SK-N-MC (cell line): Measurements from ENCODE around the gene LUZP1.

Experiments
- DNase-seq: peaks from one replicate; pipeline ENCODE4 v3.0.0-alpha.2; 2011; ENCODE audit warnings: low read depth, low spot score
- H3K27ac ChIP-seq: fragments of 200-600 bp; sonication (generic); 2 replicates; pipeline ENCODE4 v1.5.1; 2016; ENCODE audit warnings: mixed run types
- H3K36me3 ChIP-seq: fragments of 200-600 bp; sonication (generic); 2 replicates; pipeline ENCODE4 v1.6.1; 2017; ENCODE audit warnings: antibody characterized with exemption, low read length, mixed read lengths; ENCODE audit not compliant: insufficient read depth
- H3K4me3 ChIP-seq: fragments of 200-600 bp; sonication (generic); 2 replicates; pipeline ENCODE4 v1.5.1; 2016
- H3K9ac ChIP-seq: fragments of 200-600 bp; sonication (generic); 2 replicates; pipeline ENCODE4 v1.8.0; 2017; ENCODE audit warnings: mixed run types, mixed read lengths; ENCODE audit not compliant: insufficient read length
- H3K9me3 ChIP-seq: fragments of 200-600 bp; sonication (generic); 2 replicates; pipeline ENCODE4 v1.6.1; 2017; ENCODE audit warnings: low read depth, mild to moderate bottlenecking, antibody characterized with exemption, low read length, moderate library complexity, mixed read lengths
- EZH2 ChIP-seq: fragments of 200-600 bp; sonication (generic); IDR thresholded peaks from one replicate; pipeline ENCODE4 v1.6.1; 2017; ENCODE audit warnings: antibody characterized with exemption
- FOXP2 ChIP-seq: optimal IDR thresholded peaks from 2 replicates; pipeline ENCODE3; 2011; ENCODE audit warnings: mild to moderate bottlenecking, moderate library complexity; ENCODE audit not compliant: insufficient read depth; ENCODE audit errors: extremely low read length, control extremely low read depth
- POLR2AphosphoS5 ChIP-seq: IDR thresholded peaks from 2 replicates; pipeline ENCODE4 v1.6.1; 2012; ENCODE audit warnings: mild to moderate bottlenecking, low read depth, low read length, borderline replicate concordance

Gene LUZP1

DNA sequence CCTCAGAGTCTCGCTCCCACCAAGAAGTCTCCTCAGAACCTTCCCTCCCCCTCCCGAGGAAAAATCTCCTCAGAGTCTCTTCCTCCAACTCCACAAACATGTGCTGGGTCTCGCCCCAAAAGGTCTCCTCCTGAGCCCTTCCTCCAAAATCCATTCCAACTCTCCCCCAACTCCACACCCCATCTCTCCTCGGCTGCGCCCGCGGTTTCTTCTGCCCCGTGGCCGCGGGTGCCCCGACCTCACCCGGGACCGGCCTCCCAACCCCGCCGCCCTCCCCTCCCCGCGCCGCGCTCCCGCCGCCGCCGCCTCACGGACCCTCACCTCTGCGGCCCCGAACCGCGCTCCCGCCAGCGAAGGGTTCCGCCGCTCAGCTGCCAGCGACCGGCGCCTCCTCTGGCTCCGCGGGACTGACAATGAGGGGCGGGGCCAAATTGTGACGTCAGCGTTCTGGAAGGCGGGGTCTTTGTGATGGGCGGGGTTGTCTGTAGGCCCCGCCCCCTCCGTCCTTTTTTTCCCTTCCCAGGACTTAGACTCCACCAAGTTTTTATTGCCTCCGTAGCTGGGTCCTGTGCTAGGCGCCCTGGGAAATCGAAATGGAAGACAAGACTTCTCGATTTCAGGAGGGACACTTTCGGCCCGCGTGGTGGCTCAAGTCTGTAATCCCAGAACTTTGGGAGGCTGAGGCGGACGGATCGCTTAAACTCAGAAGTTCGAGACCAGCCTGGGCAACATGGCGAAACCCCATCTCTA lies at the start of gene LUZP1:
LUZP1 (minus strand) TSS at position 412 of the 750 bp plus-strand sequence.
- Histone ChIP-seq H3K4me3 (peak within 1 kb of the TSS; percentile 97), H3K9me3 (no peaks in the 10 kb centered on the region), H3K36me3 (no peaks in the 10 kb centered on the region), H3K27ac (peak within 1 kb of the TSS; percentile 88; the same call in 1 of the 2 replicates), H3K9ac (peak within 1 kb of the TSS; percentile 88)
- peak; percentile 81 for DNase-seq
- TF ChIP-seq FOXP2 (no peak), POLR2AphosphoS5 (peak; percentile 89), EZH2 (no peak)

DNA sequence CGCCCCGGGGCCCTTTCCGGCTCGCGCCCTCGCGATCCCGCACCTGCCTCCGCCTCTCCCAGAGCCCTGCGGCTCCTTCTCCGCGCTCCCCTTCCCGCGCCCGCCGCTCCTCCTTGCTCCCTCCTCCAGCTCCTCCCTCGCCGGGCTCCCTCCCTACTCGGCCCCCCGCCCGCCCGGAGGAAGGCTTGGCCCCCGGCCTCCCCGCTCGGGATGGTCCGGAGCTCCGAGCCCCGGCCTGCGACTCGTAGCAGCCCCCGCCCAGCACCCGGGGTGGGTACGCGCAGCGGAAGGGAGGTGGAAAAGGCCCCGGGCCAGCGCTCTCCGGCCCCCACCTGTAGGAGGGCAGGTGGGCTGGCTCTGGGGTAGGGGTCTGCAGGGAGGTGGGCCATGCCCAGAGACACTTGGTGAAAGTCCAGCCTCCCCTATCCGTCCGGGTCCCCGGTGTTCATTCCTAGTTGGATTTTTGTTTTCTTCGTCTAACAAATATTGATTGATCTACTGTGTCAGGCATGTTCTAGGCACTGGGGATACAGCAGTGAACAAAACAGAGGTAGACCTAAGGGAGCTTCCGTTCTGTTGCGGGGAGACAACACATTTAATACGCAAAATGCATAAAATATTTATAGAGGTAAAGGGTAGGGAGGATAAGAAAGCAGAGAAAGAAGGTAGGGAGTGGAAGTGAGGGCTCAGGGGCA lies 48.9 kb upstream of the LUZP1 start, which contains the start of gene HTR1D:
HTR1D (minus strand) TSS at position 82 of the 695 bp plus-strand sequence. CDS start 23,283 bp downstream, outside the sequence.
- H3K4me3 ChIP-seq: peak within 1 kb of the TSS; percentile 75
- DNase-seq: no peak
- TF ChIP-seq EZH2: no peak
- no peak for TF ChIP-seq FOXP2
- no peak for TF ChIP-seq POLR2AphosphoS5

DNA sequence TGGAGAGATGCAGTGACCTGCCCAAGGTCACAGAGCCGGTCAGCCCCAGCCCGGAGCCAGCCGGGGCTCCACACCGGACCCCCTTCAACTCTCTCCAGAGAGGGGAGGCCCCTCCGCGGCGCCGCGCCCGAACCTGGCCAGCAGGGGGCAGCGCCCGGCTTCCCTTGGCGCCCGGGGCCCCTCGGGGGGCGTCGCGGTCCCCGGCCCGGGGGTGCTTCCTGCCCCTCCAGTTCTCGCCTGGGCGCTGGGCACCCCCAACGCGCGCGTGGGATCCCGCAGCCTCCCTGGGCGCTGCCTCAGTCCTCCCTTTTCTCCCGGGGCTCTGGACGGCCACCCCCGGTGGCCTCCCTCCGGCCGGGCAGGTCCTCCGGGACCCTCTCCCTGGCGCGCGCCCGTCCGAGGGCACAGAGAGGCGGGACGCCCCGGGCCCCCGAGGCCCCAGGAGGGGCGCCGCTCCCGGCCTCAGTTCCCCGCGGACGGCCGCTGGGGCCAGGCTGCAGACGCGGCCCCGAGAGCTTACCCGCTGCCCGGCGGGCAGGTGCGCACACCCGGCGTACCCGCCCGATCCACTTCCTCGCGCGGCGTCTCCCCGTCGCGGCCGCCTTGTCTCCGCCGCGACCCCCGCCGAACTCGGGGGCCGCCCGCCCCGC lies 48.2 kb upstream of the LUZP1 start:
- no peak overlapping the region for H3K9ac ChIP-seq
- H3K27ac ChIP-seq: no peak overlapping the region
- H3K9me3 ChIP-seq: no peaks in the 10 kb centered on the region
- TF ChIP-seq FOXP2 (no peak), POLR2AphosphoS5 (no peak), EZH2 (no peak)
- H3K36me3 ChIP-seq: no peaks in the 10 kb centered on the region
- H3K4me3 ChIP-seq: peak overlapping the region; percentile 75
- DNase-seq: no peak

More for the DNA sequence above, 48.9 kb upstream of the LUZP1 start, which contains the start of gene HTR1D:
- Histone ChIP-seq H3K36me3 (no peaks in the 10 kb centered on the region), H3K27ac (no peak within 1 kb of the TSS), H3K9ac (no peak within 1 kb of the TSS), H3K9me3 (no peaks in the 10 kb centered on the region)

DNA sequence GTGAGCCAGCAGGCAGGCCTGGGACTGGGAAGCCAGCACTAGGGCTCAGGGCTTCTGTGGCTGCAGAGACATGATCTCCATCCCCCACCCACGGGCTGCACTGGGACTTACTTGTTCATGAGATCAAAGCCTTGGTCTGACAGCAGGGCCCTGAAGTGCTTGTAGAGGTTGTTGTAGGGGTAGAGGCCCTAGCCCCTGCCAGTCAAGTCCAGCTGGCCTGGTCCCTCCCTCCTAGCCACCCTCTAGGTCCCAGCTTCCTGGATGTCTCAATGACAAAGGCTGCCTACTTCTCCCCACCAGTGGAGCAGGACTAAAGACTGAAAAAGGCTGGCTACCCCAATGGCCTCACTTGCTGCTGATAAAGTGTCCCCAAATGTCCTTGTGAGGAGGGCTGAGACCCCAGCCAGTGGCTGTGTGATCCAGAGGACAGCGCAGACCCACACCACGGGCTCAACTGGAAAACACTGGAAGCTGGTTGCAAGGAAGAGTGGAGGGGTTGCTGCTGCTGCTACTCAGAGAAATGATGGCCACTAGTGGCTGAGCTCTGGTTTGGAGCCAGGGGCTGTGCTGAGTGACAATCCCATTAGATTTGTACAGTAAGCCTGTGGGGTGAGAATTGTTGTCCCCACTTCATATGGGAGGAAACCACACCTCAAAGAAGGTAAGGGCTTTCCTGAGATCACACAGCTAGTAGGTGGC lies 47.2 kb upstream of the LUZP1 start:
- Histone ChIP-seq H3K9me3 (no peaks in the 10 kb centered on the region), H3K9ac (no peak overlapping the region), H3K4me3 (no peak overlapping the region), H3K36me3 (no peaks in the 10 kb centered on the region), H3K27ac (no peak overlapping the region)
- no peak for DNase-seq
- TF ChIP-seq POLR2AphosphoS5: no peak
- no peak for TF ChIP-seq EZH2
- TF ChIP-seq FOXP2: no peak

DNA sequence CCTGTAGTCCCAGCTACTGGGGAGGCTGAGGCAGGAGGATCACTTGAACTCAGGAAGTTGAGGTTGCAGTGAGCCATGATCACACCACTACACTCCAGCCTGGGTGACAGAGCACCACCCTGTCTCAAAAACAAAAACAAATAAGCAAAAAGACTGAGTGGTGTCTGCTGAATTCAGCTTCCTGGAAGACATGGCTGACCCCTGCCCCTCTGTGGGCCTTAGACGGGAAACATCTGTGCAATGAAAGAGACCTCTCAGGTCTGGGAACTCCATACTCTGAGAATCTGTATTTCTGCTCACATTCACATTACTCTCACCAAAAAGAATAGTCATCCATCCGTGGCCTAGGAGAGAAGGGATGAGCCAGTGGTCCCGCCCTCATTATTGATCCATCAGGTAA lies 46.6 kb upstream of the LUZP1 start:
- no peak for TF ChIP-seq EZH2
- no peak for TF ChIP-seq POLR2AphosphoS5
- no peak for TF ChIP-seq FOXP2
- Histone ChIP-seq H3K9me3 (no peaks in the 10 kb centered on the region), H3K36me3 (no peaks in the 10 kb centered on the region), H3K9ac (no peak overlapping the region), H3K4me3 (no peak overlapping the region), H3K27ac (no peak overlapping the region)
- DNase-seq: no peak

DNA sequence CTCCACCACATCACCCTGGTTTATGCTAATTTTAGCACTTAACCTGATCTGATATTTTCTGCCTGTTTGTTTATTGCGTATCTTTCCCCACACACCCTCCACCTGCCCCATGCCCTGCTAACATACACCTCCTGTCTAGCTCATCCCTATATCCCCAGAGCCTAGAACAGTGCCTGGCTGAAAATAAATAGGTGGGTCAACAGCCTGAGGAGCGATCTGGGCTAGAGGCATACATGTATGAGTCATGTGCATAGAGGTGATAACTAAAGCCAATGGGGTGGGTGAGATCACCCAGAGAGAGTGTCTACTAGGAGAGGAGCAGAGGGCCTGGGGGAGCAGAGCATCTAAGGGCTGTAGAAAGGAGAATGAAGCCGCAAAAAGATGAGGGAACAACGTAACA lies 46.0 kb upstream of the LUZP1 start:
- H3K27ac ChIP-seq: no peak overlapping the region
- H3K9ac ChIP-seq: no peak overlapping the region
- no peak for DNase-seq
- no peak overlapping the region for H3K4me3 ChIP-seq
- H3K9me3 ChIP-seq: no peaks in the 10 kb centered on the region
- TF ChIP-seq EZH2 (no peak), FOXP2 (no peak), POLR2AphosphoS5 (no peak)
- no peaks in the 10 kb centered on the region for H3K36me3 ChIP-seq

DNA sequence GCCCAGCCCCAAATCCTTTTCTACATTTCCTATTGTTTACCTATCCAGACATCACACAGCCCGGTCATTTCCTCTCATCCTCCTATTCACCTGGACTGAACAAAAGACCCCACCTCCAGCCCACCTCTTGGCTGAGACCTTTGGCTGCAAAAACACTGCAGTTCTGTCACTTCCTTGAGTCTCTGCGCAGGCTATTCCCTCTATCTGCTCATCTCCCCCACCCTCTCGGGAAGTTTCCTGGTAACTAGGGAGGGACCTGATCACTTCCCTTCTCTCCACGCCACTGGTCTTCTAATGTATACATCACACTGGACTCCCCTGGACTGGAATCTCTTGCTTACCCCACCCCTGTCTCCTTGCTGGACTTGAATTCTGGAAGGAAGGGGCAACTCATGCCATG lies 43.3 kb upstream of the LUZP1 start:
- H3K9ac ChIP-seq: no peak overlapping the region

More for the DNA sequence above, 43.3 kb upstream of the LUZP1 start:
- DNase-seq: no peak
- no peak overlapping the region for H3K27ac ChIP-seq
- no peak overlapping the region for H3K4me3 ChIP-seq
- TF ChIP-seq FOXP2 (no peak), POLR2AphosphoS5 (no peak), EZH2 (no peak)
- H3K36me3 ChIP-seq: no peaks in the 10 kb centered on the region
- no peaks in the 10 kb centered on the region for H3K9me3 ChIP-seq
